Activated CD8-positive, alpha-beta memory T cell treated with anti-CD3 and anti-CD28 coated beads for 36 hours (primary cell): ENCODE measurements around the gene KRTAP10-12. TPM values are rescaled to one million over a fixed set of nuclear protein-coding genes. Genes with fewer than 3 reads are reported as not detected.

ENCODE experiments used
- CTCF ChIA-PET: fragments of 350-600 bp; sonication (Branson Sonifier 250); formaldehyde crosslinking; loops from one replicate; lab custom pipeline; 2021; ENCODE audit warnings: antibody characterized with exemption; lab: Charles Lee
- POLR2A ChIA-PET: fragments of 350-600 bp; sonication (Branson Sonifier 250); formaldehyde crosslinking; loops from one replicate; lab custom pipeline; 2021; ENCODE audit warnings: antibody characterized with exemption; lab: Charles Lee
- total RNA-seq, 2 experiments: library from RNA; stranded (reverse); gene quantifications; one replicate each; pipeline ENCODE4 v1.2.3, GENCODE V29; 2021

KRTAP10-12 gene
- total RNA-seq, 2 experiments from 2014 or later, result not detected

GRCh38 chr21:44742418-44743153, 45.6 kb downstream of the KRTAP10-12 start:
- POLR2A ChIA-PET, result no interaction called here
- CTCF ChIA-PET, result interaction anchor here (1.1 to 3.7 kb wide), 3 partner anchors 228 to 232 kb away, joined by 3 to 15 read pairs (median 3); no protein-coding TSS in a partner anchor

Other genes with a start within 250 kb of the KRTAP10-12 start
- 1 to 10 TPM; 1.0 TPM for gene LRRC3, start 241.7 kb upstream of the KRTAP10-12 start, total RNA-seq
- gene KRTAP10-1, start 157.0 kb upstream of the KRTAP10-12 start, total RNA-seq, result not detected
- gene KRTAP10-2, start 145.7 kb upstream of the KRTAP10-12 start, total RNA-seq, result not detected
- not detected for gene KRTAP10-3, start 138.4 kb upstream of the KRTAP10-12 start, total RNA-seq
- gene KRTAP10-4, start 123.4 kb upstream of the KRTAP10-12 start, total RNA-seq, result not detected
- not detected for gene KRTAP10-5, start 116.6 kb upstream of the KRTAP10-12 start, total RNA-seq
- gene KRTAP10-6, start 104.7 kb upstream of the KRTAP10-12 start, total RNA-seq, result not detected
- gene KRTAP10-7, start 96.6 kb upstream of the KRTAP10-12 start, total RNA-seq, result not detected
- gene KRTAP10-8, start 85.1 kb upstream of the KRTAP10-12 start, total RNA-seq, result not detected
- not detected for gene KRTAP10-9, start 70.1 kb upstream of the KRTAP10-12 start, total RNA-seq
- gene KRTAP10-10, start 59.8 kb upstream of the KRTAP10-12 start, total RNA-seq, result not detected
- not detected for gene KRTAP10-11, start 50.8 kb upstream of the KRTAP10-12 start, total RNA-seq
- not detected for gene KRTAP12-4, start 42.5 kb upstream of the KRTAP10-12 start, total RNA-seq
- gene KRTAP12-3, start 39.2 kb upstream of the KRTAP10-12 start, total RNA-seq, result not detected
- gene KRTAP12-2, start 30.2 kb upstream of the KRTAP10-12 start, total RNA-seq, result not detected
- not detected for gene KRTAP12-1, start 15.0 kb upstream of the KRTAP10-12 start, total RNA-seq
- gene TSPEAR, start 14.4 kb downstream of the KRTAP10-12 start, total RNA-seq, result not detected
- 100 to 1,000 TPM; 119 to 121 TPM for gene UBE2G2, start 104.6 kb downstream of the KRTAP10-12 start, total RNA-seq
- gene SUMO3, start 120.9 kb downstream of the KRTAP10-12 start, total RNA-seq, result 10 to 100 TPM; 81.6 to 83.1 TPM
- gene PTTG1IP, start 176.5 kb downstream of the KRTAP10-12 start, total RNA-seq, result 10 to 100 TPM; 42.3 to 45.3 TPM
- gene ITGB2, start 223.7 kb downstream of the KRTAP10-12 start, total RNA-seq, result 100 to 1,000 TPM; 197 to 216 TPM
- 10 to 100 TPM; 77.1 to 83.3 TPM for gene SLX9, start 242.9 kb downstream of the KRTAP10-12 start, total RNA-seq